ENCODE measurements around the gene NPY4R.
"Not testable (repeated sequence)": the region's sequence is repeated elsewhere in the genome, so short reads cannot be mapped to it uniquely, and the experiment has no call there.

Gene NPY4R

DNA sequence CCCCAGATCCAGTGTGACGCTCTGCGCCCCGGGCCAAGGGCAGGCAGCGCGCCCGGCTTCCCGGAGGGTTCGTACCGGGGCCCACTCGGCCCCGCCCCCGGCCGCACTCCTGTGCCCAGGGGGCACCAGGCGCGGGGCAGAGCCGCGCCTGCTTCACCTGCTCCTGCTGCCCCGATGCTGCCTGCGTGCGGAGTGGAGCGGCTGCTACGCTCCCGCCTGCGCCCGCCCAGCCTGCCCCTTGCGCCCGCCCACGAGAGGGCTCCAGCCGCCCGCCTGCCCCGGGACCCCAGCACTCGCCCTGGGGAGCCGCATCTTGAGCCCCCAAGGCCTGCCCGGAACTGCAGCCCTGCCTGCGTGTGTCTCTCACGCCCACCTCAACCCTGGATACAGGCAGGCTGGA is at the start of gene NPY4R:
NPY4R (minus strand) TSS at position 194 of the 400 bp plus-strand sequence. CDS start 3,323 bp downstream, outside the sequence.
- DNase-seq = not testable (repeated sequence)

DNA sequence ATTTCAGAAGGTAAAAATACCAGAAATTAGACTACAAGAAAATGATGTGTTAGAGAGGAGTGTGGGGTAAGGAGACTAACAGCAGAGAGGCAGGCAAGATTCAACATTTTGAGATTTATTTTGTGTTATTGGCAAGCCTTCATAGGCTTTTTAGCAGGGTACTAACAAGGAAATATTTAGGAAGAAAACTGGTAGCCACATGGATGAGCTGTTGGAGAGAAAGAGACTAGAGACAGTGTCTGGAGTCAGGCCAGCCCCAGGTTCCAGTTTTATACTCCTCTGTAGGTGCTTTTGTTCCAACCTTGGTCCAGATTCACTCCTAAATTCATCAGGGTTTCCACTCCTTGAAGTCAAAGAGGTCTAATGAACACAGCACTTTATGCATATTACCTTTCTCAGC is 49.6 kb upstream of the NPY4R start:
- no peak for DNase-seq

DNA sequence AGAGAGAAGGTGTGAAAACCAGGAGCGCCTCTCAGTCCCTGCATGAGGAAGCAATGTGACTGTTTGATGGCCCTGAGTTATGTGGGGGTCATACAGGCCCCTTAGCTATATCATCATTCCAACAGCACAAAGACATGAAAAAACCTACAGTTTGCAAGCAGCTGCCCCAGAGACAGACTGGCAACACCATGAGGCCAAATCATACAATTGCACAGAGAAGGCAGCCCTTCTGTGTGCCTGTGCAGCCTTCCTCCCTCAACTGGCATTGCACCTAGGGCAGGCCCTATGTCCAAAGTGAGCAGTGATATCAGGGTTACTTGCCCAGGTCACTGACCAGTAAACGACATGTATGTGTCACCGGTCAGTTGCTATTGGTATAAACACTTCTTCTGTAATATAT is 49.1 kb upstream of the NPY4R start:
- no peak for DNase-seq

DNA sequence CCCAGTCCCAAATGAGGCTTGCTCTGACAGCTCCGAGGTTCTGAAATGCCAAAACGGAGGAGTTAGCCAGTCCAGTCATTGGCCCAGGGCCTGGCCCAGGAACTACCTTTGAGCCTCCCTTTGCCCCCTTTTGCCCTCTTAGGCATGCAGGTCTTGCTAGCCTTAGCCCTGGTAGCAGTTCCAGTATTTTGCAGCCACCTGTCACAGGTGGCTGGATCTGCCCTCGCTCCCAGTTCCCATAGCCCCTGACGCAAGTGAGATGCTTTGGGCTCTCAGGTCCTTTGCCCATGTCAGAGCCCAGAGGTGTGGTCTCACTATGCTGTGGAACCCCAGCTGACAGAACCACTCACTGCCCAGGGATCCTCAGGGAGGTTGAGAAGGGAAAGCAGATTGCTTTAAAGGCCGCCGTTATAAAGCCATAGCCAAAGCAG is 48.7 kb upstream of the NPY4R start:
- DNase-seq = no peak

DNA sequence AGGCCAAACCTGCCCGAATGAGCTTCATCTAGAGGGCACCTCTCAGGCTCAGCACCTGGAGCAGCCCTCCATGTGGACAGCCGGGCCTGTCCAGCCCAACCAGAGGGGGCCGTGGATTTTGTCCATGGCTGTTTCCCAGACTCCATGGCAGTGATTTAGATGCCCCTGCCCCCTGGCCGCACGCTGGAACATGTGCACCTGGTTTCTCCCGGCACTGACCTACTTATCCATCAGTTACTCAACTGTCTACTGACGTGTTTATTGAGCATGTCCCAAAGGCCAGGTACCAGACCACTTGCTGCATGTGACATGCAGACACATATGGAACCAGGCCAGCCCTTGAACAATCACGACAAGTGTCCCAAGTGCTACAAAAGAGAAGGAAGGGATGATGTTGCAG is 47.6 kb upstream of the NPY4R start:
- not testable (repeated sequence) for DNase-seq

- DNase-seq = not testable (repeated sequence)
Measured at GRCh38 chr10:46512725-46513124, 47.0 kb upstream of the NPY4R start.

DNA sequence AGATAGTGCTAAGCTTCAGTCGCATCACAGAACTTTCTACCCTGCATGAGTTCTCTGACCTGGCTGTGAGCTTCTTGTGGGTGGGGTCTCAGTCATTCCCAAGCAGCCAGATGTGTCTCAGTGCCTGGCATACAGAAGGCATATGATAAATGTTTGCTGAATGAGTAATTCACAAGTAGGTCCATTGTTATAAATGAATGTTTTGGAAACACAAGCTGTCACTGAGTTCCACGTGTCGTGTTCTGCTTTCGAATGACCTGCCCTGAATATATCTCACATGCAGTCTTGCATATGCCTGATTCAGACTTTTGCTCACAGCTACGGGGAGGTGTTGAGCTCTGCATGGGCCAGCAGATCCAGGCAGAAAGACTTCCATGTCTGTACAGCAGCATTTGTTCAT is 46.2 kb upstream of the NPY4R start:
- DNase-seq = not testable (repeated sequence)

- DNase-seq = not testable (repeated sequence)
Measured at GRCh38 chr10:46499990-46500389, 34.2 kb upstream of the NPY4R start.

DNA sequence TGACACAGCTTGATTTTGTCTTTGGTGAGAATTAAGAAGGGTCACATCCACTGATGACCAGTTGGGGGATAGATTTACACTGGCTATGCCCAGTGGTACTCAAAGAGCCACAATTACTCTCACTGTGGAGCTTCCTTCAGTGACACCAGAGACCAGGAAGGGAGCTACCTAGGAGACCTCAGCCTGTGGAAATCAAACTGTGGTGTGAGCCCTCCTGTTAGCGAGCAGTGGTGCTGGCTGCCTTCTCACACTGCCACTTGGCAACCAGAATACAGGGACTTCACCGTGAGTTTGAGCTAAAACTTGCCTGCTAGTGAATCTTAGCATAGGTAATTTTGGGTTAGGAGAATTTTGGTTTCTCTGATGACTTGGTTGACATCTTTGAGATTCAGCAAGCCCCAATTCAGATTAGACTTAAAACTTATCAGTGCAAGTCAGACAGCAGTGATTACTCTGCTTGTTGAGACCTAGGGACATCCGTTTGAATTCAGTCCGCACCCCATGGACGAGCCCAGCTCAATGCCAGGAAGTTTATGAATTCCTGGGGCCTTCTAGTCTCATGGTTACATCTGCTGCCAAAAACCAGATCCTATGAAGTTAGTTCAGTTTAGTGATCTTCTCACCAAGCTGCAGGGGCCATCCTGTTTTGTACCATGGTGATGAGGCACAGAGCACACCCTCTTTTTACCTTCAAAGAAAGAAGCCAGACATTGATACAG is 33.4 kb upstream of the NPY4R start:
- not testable (repeated sequence) for DNase-seq

GRCh38 chr10:46497878-46498277 is 32.1 kb upstream of the NPY4R start:
- DNase-seq = not testable (repeated sequence)

DNA sequence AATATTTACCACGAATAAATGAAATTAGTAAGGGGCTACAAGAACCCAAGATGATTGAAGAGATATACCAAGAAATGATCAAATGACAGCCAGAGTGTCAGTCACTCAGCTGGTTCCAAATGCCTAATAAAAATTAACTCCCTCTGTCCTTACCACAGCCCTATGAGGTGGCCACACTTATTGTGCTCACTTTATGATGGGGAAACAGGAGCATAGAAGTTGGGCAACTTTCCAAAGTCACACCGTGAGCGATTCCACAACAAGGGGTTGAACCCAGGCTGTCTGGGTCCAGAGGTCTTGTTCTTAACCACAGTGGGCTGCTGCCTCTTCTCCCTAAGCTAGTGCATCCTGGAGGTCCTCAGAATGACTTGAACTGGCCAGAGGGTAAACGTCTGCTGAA is 31.6 kb upstream of the NPY4R start:
- DNase-seq = not testable (repeated sequence)

- not testable (repeated sequence) for DNase-seq
Measured at GRCh38 chr10:46491364-46492114, 25.8 kb upstream of the NPY4R start.

- not testable (repeated sequence) for DNase-seq
Measured at GRCh38 chr10:46490285-46490684, 24.5 kb upstream of the NPY4R start.

GRCh38 chr10:46486459-46486858 is 20.7 kb upstream of the NPY4R start:
- DNase-seq = not testable (repeated sequence)

DNA sequence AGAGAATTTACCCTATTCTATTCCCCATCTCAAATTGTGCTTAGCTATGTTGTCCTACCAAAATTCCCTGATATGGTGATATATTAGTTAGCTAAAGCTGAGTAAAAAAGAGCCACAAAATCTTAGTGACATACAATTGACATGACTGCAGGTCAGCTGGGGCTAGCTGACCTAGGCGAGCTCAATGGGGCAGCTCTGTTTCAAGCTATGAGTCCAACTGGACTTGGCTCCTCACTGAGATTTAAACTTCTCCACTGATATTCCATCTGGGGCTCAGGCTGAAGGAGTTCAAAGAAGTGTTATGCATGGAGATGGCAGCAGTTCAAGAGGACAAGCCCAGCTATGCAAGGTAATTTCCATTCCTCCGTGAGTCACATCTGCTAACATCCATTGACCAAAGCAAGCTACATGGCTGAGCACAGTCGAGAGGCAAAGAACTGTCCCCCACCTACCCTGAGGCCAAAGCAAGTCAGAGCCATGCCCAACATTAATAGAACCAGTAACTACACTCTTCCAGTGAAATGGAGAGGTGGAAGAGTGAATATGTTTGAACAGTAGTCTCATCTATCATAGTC is 9.1 kb upstream of the NPY4R start:
- not testable (repeated sequence) for DNase-seq

GRCh38 chr10:46473758-46474157 is 8.0 kb upstream of the NPY4R start:
- not testable (repeated sequence) for DNase-seq

DNA sequence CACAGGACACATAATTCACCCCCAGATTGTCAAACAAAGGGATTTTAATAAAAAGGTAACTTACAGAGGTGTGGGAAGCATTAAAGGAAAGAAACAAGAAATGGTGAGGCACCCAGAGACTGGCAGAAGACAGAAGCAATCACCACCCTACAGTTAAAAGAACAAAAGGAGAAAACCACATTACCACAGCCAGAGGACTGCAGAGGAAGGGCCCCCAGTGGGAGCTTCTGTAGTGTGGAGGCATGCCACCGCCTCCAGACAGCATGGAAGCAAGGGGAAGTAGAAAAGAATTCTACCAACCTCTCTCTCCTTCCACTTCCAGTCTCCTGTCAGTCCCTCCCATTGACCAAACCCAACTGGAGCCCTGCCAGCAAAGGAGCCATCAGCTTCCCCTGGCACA is 4.4 kb upstream of the NPY4R start:
- not testable (repeated sequence) for DNase-seq

- not testable (repeated sequence) for DNase-seq
Measured at GRCh38 chr10:46468119-46468809, 2.5 kb upstream of the NPY4R start.

GRCh38 chr10:46463608-46464007 is 2.1 kb downstream of the NPY4R start:
- DNase-seq = not testable (repeated sequence)

- not testable (repeated sequence) for DNase-seq
Measured at GRCh38 chr10:46462276-46462675, 3.5 kb downstream of the NPY4R start.

- not testable (repeated sequence) for DNase-seq
Measured at GRCh38 chr10:46459579-46459978, 6.2 kb downstream of the NPY4R start.

DNA sequence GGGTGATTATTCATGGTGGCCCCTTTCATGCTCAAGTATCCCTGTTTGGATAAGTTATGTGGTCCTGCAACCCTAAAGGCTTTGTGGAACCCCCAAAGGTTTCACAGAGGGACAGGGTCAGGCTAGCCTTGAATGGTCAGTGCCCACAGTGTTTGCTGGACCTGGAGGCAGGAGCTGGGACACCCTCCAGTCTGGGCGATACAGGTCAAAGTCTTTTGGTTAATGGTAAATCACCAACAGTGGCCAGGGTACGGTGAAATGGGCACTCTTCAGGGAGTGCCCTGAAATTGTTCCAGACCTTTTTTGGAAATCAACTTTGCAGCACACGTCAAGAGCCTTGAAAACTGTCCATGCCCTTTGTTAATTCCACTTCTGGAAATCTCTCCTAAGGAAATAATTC is 8.7 kb downstream of the NPY4R start:
- not testable (repeated sequence) for DNase-seq

DNA sequence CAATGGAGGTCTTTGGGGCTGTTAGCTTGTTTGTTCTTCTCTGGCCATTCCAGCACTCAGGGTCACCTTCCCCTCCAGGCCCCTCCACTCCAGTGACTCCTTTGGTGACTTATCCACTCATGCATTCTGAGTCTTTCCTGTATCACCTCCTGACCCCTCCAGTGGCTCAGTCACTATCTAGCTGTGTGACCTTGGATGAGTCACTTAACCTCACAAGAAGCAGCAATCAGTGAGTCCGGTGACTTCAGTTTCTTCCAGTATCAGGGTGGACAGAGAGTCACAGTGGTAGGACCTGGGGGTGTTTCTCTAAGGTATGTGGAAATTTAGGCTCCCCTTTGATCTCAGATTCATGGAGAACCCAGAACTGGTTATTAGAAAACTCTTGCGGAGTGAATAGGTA is 9.8 kb downstream of the NPY4R start:
- DNase-seq = not testable (repeated sequence)
